Psoas muscle (tissue), 8 donors: Measurements from ENCODE around the gene PDZRN4. TPM values are rescaled to one million over a fixed set of nuclear protein-coding genes. Genes with fewer than 3 reads are reported as not detected.

Source experiments
- ATAC-seq, 4 donors: fragments of 200-7000 bp; cut with Tn5 transposase; one replicate each; pipeline ENCODE4 v1.9.1; 2020; ENCODE audit warnings: moderate library complexity in 3 of 4, mild to moderate bottlenecking in 2 of 4
- DNase-seq, 2 donors: peaks; one replicate each; pipeline ENCODE4 v3.0.0-alpha.2; 2020
- H3K27ac ChIP-seq: fragments of 200-600 bp; one replicate; pipeline ENCODE4 v1.8.0; 2022
- H3K27me3 ChIP-seq, 3 donors: fragments of 200-600 bp in 1 of 3; one replicate each; pipeline versions ENCODE4 v1.6.1 to v1.8.0; 2013 to 2022; ENCODE audit warnings: low read length in 2 of 3, mild to moderate bottlenecking in 2 of 3, moderate library complexity in 1 of 3; ENCODE audit not compliant: insufficient read depth in 3 of 3
- H3K36me3 ChIP-seq, 2 donors: fragments of 200-600 bp in 1 of 2; one replicate each; pipeline versions ENCODE4 v1.6.1 to v1.8.0; 2013 to 2022; ENCODE audit warnings: low read depth in 1 of 2, mild to moderate bottlenecking in 1 of 2, moderate library complexity in 1 of 2; ENCODE audit not compliant: insufficient read depth in 1 of 2
- H3K4me1 ChIP-seq: fragments of 200-600 bp; one replicate; pipeline ENCODE4 v1.8.0; 2022
- H3K4me3 ChIP-seq: fragments of 200-600 bp; one replicate; pipeline ENCODE4 v1.8.0; 2022; ENCODE audit warnings: mild to moderate bottlenecking
- H3K9me3 ChIP-seq: fragments of 200-600 bp; one replicate; pipeline ENCODE4 v1.8.0; 2022
- CTCF ChIP-seq: fragments of 200-600 bp; IDR thresholded peaks from one replicate; pipeline ENCODE4 v1.8.0; 2022; ENCODE audit warnings: antibody characterized with exemption
- WGBS, 3 donors: extraction: QIAGEN DNeasy Blood & Tissue Kit; methylation state at CpG; one replicate each; pipeline versions ENCODE4 v1.1.6 to v1.1.7; 2013; 5-methylcytosine and 5-hydroxymethylcytosine counted together
- intact Hi-C, 2 donors: fragments of 100-400 bp; cut with DNase I; formaldehyde crosslinking; loops; one replicate each; pipeline versions ENCODE4 v1.11.0 to v1.14.2; 2022
- polyA plus RNA-seq, 3 donors: library from polyadenylated mRNA; stranded (reverse); fragments of 200-250 nt; gene quantifications; one replicate each; pipeline ENCODE4 v1.2.3, GENCODE V29; 2013
- total RNA-seq, 4 donors: library from RNA; stranded (reverse); fragmentation: NEBNext Ultra II Directional in 2 of 4; extraction: Animal tissue kit (Norgen Biotek cat#: 25700) in 2 of 4; gene quantifications; one replicate each; pipeline versions ENCODE4 v1.2.1 to v1.2.4, GENCODE V29; 2021 to 2023
- donor health status: healthy with polysubstance abuse.
- donor health status: DM: no; HTN: no; CAD: no; lungs with moderate emphysema.
- donor health status: Bipolar disorder and iron deficiency.
- donor health status: healthy.
- donor health status: DM: yes; HTN: yes; CAD: no.
- donor health status: DM: no; HTN: no; CAD: no.
- donor health status: DM: no; HTN: no; CAD: no.
- donor health status: DM: yes; HTN: yes; CAD: no.

Gene PDZRN4
- total and polyA plus RNA-seq, 7 donors = 0.11 to 0.39 (median 0.20) TPM; not detected in 1

- DNase-seq = no peak
- Histone ChIP-seq H3K27me3 (no peaks in the 10 kb centered on the region), H3K36me3 (no peaks in the 10 kb centered on the region), H3K9me3 (no peaks in the 10 kb centered on the region), H3K4me1 (no peaks in the 10 kb centered on the region), H3K27ac (no peak overlapping the region), H3K4me3 (no peak overlapping the region)
- intact Hi-C loops = loop anchor here in 1 of 2 donors (1.0 kb wide), 1 partner anchor 16 kb away; no protein-coding TSS in a partner anchor
- no peak for ATAC-seq
- WGBS, 3 donors = 79 to 88% (median 81%) methylated on average over 4 of the region's 4 CpGs
- TF ChIP-seq CTCF = no peak
These were observed 326.1 kb downstream of the PDZRN4 start for GRCh38 chr12:41514021-41514777.

- no peak for TF ChIP-seq CTCF
- 97 to 99% (median 98%) methylated on average over 3 of the region's 3 CpGs for WGBS, 3 donors
- no peaks in the 10 kb centered on the region for H3K27me3 ChIP-seq
These were observed 326.8 kb downstream of the PDZRN4 start for GRCh38 chr12:41514907-41515306.

GRCh38 chr12:41515953-41516352 lies 327.8 kb downstream of the PDZRN4 start:
- no peak overlapping the region for H3K27ac ChIP-seq
- no peaks in the 10 kb centered on the region for H3K4me1 ChIP-seq
- H3K36me3 ChIP-seq = no peaks in the 10 kb centered on the region
- 84 to 89% (median 87%) methylated on average over 3 of the region's 3 CpGs for WGBS, 3 donors
- intact Hi-C loops = no loop called here
- no peaks in the 10 kb centered on the region for H3K27me3 ChIP-seq
- H3K4me3 ChIP-seq = no peak overlapping the region
- TF ChIP-seq CTCF = no peak
- ATAC-seq (no peak), DNase-seq (no peak)
- H3K9me3 ChIP-seq = no peaks in the 10 kb centered on the region

More at GRCh38 chr12:41514907-41515306, 326.8 kb downstream of the PDZRN4 start:
- no peak for ATAC-seq
- no peak overlapping the region for H3K4me3 ChIP-seq
- no peak for DNase-seq
- intact Hi-C loops = loop anchor here in 1 of 2 donors (1.0 kb wide), 1 partner anchor 15 kb away; no protein-coding TSS in a partner anchor
- H3K36me3 ChIP-seq = no peaks in the 10 kb centered on the region
- H3K4me1 ChIP-seq = no peaks in the 10 kb centered on the region
- no peak overlapping the region for H3K27ac ChIP-seq
- no peaks in the 10 kb centered on the region for H3K9me3 ChIP-seq

GRCh38 chr12:41520869-41521268 lies 332.7 kb downstream of the PDZRN4 start:
- intact Hi-C loops = no loop called here

More at GRCh38 chr12:41520869-41521268, 332.7 kb downstream of the PDZRN4 start:
- Histone ChIP-seq H3K4me3 (no peak overlapping the region), H3K9me3 (no peaks in the 10 kb centered on the region), H3K36me3 (no peaks in the 10 kb centered on the region), H3K4me1 (peaks cover 9% of the 10 kb centered on the region), H3K27ac (no peak overlapping the region), H3K27me3 (no peaks in the 10 kb centered on the region)
- WGBS, 3 donors = 64 to 76% (median 66%) methylated on average over 3 of the region's 3 CpGs
- ATAC-seq = no peak
- DNase-seq = no peak
- TF ChIP-seq CTCF = no peak
